Stimulated activated CD8-positive, alpha-beta memory T cell treated with anti-CD3 and anti-CD28 coated beads, Interleukin-12 subunit alpha, Interleukin-12 subunit beta, amount 100 ng/mL, for 24 hours (primary cell): ENCODE results near the gene MYBPH.

Source experiments
- DNase-seq: peaks from one replicate; pipeline ENCODE4 v3.0.0-alpha.2; 2020; ENCODE audit errors: extremely low read depth

MYBPH gene

GRCh38 chr1:203148579-203148978 lies 27.0 kb downstream of the MYBPH start:
- DNase-seq, result no peak

- DNase-seq, result no peak
Measured at GRCh38 chr1:203148127-203148526, 27.5 kb downstream of the MYBPH start.

DNA sequence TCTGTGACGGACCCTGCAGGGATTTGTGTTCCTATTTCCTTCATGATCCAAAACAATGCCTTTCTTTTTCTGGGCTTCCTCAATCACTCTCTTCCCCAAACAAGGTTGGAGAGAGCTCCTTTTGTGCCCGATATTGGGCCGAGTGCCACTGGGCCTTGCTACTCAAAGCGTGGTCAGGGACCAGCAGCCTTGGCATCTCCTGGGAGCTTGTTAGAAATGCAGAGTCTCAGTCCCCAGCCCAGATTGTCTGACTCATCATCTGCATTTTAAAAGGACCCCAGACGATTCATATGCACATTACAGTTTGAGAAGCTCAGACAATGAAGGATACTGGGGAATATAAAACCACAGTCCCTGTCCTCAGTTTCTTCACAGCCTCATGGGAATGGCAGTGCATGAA lies 28.2 kb downstream of the MYBPH start:
- DNase-seq, result no peak

DNA sequence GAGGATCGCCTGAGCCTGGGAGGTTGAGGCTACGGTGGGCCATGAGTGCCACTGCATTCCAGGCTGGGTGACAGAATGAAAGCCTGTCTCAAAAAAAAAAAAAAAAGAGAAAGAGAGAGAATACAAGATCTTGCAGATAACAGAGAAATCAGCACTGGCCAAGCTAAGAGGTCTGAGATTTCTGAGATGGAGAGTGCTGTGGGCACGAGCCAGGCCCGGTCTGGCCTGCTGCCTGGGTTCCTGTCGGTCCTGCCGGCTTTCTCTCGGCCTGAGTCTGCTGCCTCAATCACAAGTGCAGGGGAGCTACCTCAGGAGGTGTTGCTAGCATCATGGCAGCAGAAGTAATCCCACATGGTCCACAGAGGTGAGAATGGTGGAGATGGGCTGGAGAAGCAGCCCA lies 29.1 kb downstream of the MYBPH start:
- DNase-seq, result no peak

GRCh38 chr1:203146042-203146369 lies 29.6 kb downstream of the MYBPH start:
- no peak for DNase-seq

DNA sequence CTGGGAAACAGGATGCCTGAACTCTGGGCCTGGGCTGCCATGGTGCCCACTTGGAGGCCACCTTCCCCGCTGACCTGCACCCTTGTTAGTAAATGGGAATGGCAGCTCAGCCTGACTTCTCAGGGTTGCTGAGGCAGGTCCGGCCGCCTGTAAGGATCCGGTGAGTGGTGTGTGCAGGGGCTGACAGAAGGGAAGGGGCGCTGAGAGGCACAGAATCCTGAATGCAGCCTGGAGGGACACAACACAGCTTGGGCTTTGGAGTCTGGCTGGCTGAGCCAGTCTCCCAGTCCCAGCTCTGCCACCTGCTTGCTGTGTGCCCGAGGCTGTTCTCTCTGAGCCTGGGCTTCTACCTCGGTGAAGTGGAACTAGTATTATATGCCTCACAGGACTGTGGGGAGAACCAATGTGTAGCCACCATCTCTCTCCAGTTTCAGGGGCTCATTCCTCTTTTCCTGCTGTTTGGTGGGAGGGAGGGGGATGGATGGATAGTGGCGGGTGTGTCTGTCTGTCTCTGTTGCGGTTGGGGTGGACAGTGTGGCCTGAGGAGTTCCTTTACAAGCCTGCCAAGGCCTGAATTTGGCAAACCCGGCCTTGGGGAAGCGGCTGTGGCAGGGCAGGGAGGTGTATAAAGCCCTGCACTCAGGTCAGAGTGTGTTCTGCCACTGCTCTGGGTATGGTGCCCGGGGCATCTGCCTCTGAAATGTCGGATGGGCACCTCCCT lies 30.1 kb downstream of the MYBPH start:
- no peak for DNase-seq

GRCh38 chr1:203144661-203145060 lies 31.0 kb downstream of the MYBPH start:
- DNase-seq, result no peak

- DNase-seq, result no peak
Measured at GRCh38 chr1:203143641-203144040, 32.0 kb downstream of the MYBPH start.

DNA sequence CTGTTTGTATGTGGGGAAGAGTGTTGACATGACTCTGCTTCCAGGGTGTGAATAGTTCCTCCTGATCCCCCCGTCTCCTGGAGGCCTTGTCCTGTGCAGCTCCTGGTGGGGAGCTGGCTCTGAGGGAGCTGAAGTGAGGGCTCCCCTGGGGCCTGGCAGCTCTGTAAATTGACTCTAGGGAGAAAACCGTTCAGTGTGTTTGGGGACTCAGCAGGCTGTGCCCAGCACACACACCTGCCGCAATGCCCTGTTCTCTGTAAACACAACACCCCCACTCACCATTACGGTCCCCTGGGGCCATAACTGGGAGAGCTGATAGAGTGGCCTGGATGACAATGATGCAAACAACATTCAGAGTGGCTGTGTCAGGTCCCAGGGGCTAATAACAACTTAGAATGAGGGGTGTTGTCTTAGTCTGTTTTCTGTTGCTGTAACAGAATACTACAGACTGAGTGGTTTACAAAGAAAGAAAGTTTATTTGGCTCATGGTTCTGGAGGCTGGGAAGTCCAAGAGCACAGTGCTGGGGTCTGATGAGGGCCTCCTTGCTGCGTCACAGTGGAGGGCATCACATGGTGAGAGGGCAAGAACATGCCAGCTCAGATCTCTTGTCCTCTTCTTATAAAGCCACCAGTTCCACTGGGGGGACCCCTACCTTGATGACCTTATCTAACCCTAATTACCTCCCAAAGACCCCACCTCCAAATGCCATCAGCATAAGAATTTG lies 32.8 kb downstream of the MYBPH start:
- DNase-seq, result no peak

DNA sequence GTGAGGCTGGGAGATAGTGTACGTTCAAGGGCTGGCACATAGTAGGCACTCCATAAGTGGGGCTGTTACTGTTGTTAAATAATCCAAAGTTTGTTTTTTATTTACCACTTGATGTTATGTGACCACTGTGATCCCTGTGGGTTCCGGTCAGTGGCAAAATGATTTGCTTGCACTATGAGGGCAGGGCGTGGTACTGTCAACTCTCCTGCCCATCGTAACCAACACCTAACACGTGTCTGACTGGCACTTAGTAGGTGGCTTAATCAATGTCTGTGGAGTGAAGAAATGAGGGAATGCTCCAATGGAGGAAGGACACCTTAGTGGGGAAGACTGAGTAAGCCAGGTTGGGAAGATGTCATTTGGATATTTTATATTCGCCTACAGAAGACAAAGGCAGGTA lies 33.5 kb downstream of the MYBPH start:
- no peak for DNase-seq

GRCh38 chr1:203140743-203141520 lies 34.7 kb downstream of the MYBPH start:
- DNase-seq, result no peak

DNA sequence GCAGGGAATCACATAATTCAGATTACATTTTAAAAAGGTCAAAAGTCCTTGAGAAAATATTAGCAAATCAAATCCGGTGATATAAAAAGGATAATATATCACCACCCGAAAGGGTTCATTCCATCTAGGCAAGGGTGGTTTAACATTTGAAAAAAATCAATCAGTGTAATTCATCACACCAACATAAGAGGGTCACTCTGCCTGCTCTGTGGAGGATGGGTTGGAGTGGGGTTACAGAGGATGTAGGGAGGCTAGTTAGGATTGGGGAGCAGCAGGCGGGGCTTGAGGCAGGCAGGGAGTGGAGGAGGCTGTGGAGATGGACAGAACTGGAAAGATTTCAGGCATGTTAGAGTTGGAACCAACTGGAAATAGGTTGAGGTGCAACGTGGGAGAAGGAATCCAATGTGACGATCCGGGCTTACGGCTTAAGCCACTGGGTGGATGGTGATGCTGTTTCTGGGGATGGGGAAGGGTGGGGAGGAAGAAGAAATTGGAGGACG lies 35.6 kb downstream of the MYBPH start:
- DNase-seq, result no peak

- DNase-seq, result no peak
Measured at GRCh38 chr1:203138066-203138465, 37.6 kb downstream of the MYBPH start.

DNA sequence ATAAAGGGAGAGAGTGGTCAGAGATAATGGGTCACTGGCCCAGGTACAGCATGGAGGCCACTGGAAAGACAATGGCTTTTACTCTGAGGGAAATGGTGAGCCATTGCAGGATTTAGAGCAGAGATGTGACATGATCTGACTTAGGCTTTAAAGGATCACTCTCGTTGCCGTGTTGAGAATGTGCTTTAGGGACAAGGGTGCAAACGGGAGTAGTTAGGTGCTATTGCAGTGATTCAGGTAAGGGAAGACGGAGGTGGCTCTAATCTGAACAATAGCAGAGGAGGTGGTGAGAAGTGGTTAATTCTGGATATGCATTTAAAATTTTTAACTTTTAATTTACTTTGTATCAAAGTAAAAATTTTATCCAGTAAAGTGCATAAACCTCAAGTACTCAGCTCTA lies 38.3 kb downstream of the MYBPH start:
- no peak for DNase-seq

DNA sequence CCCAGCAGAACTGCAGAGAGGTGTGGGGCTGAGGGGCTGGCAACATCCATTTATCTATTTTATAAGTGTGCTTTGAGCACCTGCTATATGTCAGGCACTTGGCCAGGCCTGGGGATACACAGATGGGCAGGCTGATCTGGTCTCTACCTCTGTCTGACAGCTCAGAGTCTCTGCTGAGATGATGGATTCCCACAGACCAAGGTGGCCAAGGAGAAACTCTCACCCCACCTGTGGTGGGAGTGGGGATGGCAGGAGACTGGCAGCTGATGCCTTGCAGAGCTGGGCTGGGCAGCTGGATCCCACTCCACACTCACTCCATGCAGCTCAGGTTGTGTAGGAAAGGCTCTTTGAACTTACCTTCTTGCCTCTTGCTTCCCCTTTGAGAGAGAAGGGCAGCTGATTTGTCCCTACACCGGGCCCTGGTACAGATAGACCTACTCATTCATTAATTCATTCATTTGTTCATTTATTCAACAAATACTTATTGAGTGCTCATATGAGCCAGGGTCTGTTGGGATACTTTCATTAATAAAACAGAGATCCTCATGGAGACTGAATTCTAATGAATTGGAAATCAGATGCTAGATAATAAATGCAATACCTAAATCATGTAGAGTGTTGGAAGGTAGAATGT lies 39.1 kb downstream of the MYBPH start:
- DNase-seq, result no peak

DNA sequence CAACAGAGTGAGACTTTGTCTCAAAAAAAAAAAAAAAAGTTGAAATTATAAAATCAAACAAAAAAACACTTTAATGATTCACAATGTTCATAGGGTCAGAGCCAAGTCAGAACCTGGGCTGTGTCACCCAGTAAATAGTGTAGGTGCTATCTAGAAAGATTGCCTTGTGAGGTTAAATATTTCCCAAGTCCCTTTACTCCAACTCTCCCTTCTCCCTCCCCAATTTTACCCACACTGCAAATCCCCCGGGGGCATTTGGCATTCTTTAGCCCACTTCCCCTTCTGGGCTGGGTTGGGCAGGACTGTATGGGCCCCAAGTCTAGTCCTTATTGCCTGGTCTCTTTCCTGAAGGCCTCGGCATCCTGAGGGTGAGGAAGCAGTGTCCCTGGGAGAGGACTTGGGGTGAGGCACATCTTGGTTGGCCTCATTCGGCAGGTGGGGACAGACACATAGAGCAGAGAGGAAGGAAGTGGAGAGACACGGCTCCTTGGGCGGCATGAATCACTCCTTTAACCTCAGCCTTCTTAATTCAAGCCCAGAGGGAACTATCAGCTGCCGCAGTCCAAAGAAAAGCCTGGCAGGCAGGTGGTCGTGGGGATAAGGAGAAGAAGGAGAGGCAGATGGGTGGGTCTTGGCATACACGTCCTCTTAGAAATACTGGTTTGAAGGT lies 39.9 kb downstream of the MYBPH start:
- DNase-seq, result no peak

DNA sequence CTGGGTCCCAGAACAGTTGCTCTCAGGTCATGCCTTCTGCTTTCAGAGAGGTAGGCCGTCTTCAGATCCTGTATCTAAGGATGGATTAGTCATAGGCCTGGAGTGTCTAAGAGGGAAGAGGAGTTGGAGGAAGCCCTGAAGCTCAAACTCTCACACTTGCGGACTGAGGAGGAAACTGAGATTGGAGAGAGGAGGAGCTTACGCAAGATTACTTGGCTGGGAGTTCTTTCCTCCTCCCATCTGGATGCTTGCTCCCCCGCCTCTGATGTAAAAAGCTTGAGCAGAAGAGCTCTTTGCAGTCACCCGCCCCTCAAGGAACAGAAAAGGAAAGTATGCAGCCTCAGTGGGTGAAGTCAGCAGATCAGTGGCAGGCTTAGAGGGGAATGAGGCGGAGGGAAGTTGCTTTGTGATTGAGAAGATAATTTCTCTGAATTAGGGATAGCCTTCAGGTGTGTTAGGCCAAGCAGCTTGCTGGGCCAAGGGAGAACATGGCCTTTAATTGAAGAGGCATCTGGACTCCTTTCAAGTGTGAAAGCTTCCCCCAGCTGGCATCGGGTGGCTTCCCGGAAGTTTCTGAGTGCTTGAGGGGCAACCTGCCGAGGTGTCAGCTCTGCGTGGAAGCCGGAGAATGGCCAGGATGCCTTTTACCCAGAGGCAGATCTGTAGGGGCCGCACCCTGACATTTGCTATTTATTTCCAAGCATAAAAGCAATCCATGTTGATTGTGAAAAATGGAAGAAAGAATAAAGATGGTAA lies 41.5 kb downstream of the MYBPH start:
- no peak for DNase-seq

- no peak for DNase-seq
Measured at GRCh38 chr1:203131548-203132200, 44.0 kb downstream of the MYBPH start.

DNA sequence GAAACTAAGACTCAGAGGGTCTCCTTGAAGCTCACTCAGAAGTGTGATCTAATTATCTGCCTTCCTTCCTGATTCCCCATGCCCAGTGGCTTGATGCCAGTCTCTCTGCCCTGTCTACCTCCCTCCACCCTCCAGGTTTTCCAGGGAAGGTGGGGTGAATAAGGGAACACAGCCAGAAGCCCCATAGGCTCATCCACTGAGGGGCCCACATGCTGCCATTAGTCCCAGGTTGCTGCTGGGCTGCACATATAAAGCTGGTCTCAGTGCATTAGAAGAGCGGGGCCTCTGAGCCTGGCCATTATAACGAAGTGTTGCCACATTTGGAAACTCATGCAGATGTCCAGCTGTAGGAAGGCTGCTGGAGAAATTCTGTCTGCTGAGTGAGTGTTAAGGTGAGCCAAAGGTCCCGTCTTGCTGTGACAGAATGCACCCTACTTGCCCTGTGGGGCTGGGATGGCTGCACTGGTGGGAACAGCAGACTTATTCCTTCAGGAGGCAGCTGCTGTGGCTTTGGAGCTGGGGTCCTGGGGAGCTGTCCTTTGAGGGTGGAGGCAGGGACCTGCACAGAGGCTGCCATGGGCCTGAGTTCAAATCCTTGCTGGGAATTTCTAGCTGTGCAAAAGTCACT lies 45.2 kb downstream of the MYBPH start:
- no peak for DNase-seq
